Measurements from ENCODE around the gene PAX7. TPM values are rescaled to one million over a fixed set of nuclear protein-coding genes. Genes with fewer than 3 reads are reported as not detected.

The PAX7 gene
- total and polyA plus RNA-seq, 2 of the 4 experiments (the other 2 are of a cell fraction): not detected

DNA sequence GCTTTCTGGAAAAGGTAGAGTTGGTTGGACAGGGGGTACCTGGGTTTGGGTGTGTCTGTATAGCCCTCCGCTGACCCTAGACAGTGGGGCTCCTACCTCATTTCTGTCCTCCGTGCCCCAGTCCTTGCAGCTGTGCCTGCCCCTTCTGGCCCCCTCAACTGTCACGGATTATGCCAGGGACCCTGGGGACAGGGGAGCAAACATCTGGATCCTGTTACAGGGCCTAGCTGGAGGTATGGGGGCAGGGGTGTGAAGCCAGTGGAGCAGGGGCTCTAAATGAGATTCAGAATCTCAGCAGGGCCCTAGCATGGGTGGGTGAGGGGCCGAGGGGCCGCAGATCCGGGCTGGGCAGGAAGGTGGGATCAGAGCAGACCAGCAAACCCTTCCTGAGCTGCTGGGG is 147.8 kb downstream of the PAX7 start:
- H4K5ac ChIP-seq (ENCODE audit: low read depth, low read length): no peak overlapping the region
- no peak overlapping the region for H4K8ac ChIP-seq (ENCODE audit: low read depth in 2 of 2, low read length in 2 of 2)
- no peak overlapping the region for H3K18ac ChIP-seq (ENCODE audit: low read depth, low read length)
- no peak overlapping the region for H2AK9ac ChIP-seq (replicated peaks; ENCODE audit: low read depth, low read length, poor library complexity)
- H3K9me1 ChIP-seq (ENCODE audit: insufficient read depth, low read length): no peaks in the 10 kb centered on the region
- no peak overlapping the region for H2BK20ac ChIP-seq (ENCODE audit: low read depth, low read length)
- ChIA-PET POLR2A (ENCODE audit: unreplicated experiment) (no interaction called here), CTCF (no interaction called here)
- in situ Hi-C loops (cut with MboI; ENCODE audit: low sequenced_read_pairs): no loop called here
- H3K4ac ChIP-seq (ENCODE audit: low read depth, low read length): no peak overlapping the region
- no peak overlapping the region for H2BK15ac ChIP-seq (ENCODE audit: low read depth, low read length)
- no peaks in the 10 kb centered on the region for H3K4me1 ChIP-seq (ENCODE audit: control insufficient read depth, insufficient read depth, low read length)
- WGBS, 2 experiments (ENCODE audit: extremely low coverage in 2 of 2, insufficient read length in 1 of 2): no CpG with 5 or more reads among the region's 6 CpGs
- H2BK120ac ChIP-seq (ENCODE audit: low read depth, low read length): no peak overlapping the region
- no peak overlapping the region for H2BK5ac ChIP-seq (ENCODE audit: low read depth, low read length, poor library complexity, severe bottlenecking)
- H3K27ac ChIP-seq (ENCODE audit: insufficient read depth, low read length): no peak overlapping the region
- H3K36me3 ChIP-seq (ENCODE audit: control insufficient read depth, insufficient read depth, low read length): no peaks in the 10 kb centered on the region
- ATAC-seq (ENCODE audit: low read depth): no peak
- no peak overlapping the region for H3K9ac ChIP-seq (ENCODE audit: low read depth, low read length)
- no peaks in the 10 kb centered on the region for H3K9me3 ChIP-seq (ENCODE audit: control insufficient read depth, insufficient read depth, low read length)
- H3K56ac ChIP-seq (ENCODE audit: extremely low read depth, insufficient read depth, low read length): no peak overlapping the region
- DNase-seq: no peak
- no peak overlapping the region for H2AK5ac ChIP-seq (ENCODE audit: low read depth, low read length)
- H3K4me2 ChIP-seq (ENCODE audit: low read depth, low read length): no peak overlapping the region
- no TSS peak for BruUV-seq (replicated peaks)
- H3K14ac ChIP-seq (replicated peaks; ENCODE audit: low read depth, low read length): no peak overlapping the region
- dilution Hi-C loops (cut with HindIII; ENCODE audit: low sequenced_read_pairs, unreplicated experiment): no loop called here
- TF ChIP-seq, protein P1, sequence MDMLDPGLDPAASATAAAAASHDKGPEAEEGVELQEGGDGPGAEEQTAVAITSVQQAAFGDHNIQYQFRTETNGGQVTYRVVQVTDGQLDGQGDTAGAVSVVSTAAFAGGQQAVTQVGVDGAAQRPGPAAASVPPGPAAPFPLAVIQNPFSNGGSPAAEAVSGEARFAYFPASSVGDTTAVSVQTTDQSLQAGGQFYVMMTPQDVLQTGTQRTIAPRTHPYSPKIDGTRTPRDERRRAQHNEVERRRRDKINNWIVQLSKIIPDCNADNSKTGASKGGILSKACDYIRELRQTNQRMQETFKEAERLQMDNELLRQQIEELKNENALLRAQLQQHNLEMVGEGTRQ (IDR thresholded peaks at IDR 0.05; ENCODE audit: low read depth, low read length): no peak
- no peak for TF ChIP-seq RAD21 (IDR thresholded peaks at IDR 0.05; ENCODE audit: low read length)
- TF ChIP-seq RCOR1 (IDR thresholded peaks at IDR 0.05; ENCODE audit: insufficient replicate concordance, low read length): no peak
- TF ChIP-seq, protein P2, sequence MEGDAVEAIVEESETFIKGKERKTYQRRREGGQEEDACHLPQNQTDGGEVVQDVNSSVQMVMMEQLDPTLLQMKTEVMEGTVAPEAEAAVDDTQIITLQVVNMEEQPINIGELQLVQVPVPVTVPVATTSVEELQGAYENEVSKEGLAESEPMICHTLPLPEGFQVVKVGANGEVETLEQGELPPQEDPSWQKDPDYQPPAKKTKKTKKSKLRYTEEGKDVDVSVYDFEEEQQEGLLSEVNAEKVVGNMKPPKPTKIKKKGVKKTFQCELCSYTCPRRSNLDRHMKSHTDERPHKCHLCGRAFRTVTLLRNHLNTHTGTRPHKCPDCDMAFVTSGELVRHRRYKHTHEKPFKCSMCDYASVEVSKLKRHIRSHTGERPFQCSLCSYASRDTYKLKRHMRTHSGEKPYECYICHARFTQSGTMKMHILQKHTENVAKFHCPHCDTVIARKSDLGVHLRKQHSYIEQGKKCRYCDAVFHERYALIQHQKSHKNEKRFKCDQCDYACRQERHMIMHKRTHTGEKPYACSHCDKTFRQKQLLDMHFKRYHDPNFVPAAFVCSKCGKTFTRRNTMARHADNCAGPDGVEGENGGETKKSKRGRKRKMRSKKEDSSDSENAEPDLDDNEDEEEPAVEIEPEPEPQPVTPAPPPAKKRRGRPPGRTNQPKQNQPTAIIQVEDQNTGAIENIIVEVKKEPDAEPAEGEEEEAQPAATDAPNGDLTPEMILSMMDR (conservative IDR thresholded peaks at IDR 0.05; ENCODE audit: low read depth, low read length): no peak
- no peaks in the 10 kb centered on the region for H3K79me1 ChIP-seq (ENCODE audit: low read depth in 1 of 2, low read length in 2 of 2)
- no peak overlapping the region for H3K23ac ChIP-seq (ENCODE audit: low read depth, low read length)
- H3K4me3 ChIP-seq (ENCODE audit: insufficient read depth, low read depth, low read length): no peak overlapping the region
- no peak overlapping the region for H4K91ac ChIP-seq (ENCODE audit: insufficient read depth, low read depth, low read length)
- peaks cover 7% of the 10 kb centered on the region for H3K27me3 ChIP-seq (ENCODE audit: control insufficient read depth, insufficient read depth, low read length)
- intact Hi-C loops (cut with micrococcal nuclease): no loop called here
- H4K20me1 ChIP-seq (ENCODE audit: insufficient read depth, low read length): no peaks in the 10 kb centered on the region
- H2AFZ ChIP-seq (replicated peaks; ENCODE audit: low read length, poor library complexity): no peak overlapping the region

All from IMR-90 (cell line).